Skin of body (tissue), 2 donors: ENCODE measurements around the gene WDR45B. TPM values are rescaled to one million over a fixed set of nuclear protein-coding genes. Genes with fewer than 3 reads are reported as not detected.
A peak's percentile ranks its signal among the peaks of the same experiment; 100 is the strongest.

ENCODE experiments used
- DNase-seq: peaks from one replicate; lab custom pipeline; 2025; lab: John Stamatoyannopoulos, UW
- total RNA-seq: library from RNA; depleted of rRNA; stranded (reverse); fragments of >200 nt; gene quantifications from one replicate; pipeline ENCODE4 v1.2.3, GENCODE V29; 2014

WDR45B gene
- 54.9 TPM for total RNA-seq

DNA sequence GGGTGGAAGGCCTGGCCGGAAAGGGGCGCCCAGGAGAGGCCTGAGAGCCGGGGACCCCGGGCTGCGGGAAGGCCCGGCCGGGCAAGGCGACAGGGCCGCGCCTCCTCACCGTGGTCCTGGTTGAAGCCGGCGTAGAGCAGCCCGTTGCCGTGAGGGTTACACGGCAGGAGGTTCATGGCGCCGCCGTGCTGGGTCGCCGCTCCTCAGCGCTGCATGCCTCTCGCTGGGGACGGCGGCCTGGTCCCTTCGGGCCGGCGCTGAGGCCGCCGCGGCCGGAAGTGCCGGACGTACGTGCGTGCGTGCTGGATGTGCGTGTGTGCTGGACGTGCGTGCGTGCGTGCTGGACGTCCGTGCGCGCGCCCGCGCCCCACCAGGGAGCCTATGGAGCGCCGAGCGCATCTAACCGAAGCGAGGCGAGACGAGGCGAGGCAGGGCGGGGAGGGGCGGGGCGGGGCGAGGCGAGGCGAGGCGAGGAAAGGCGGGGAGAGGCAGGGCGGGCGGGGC, at the start of gene WDR45B:
TSS of gene WDR45B (minus strand) at position 280 of the 504 bp plus-strand sequence. CDS start at position 176, 104 bp downstream.
- peak; percentile 86 for DNase-seq

DNA sequence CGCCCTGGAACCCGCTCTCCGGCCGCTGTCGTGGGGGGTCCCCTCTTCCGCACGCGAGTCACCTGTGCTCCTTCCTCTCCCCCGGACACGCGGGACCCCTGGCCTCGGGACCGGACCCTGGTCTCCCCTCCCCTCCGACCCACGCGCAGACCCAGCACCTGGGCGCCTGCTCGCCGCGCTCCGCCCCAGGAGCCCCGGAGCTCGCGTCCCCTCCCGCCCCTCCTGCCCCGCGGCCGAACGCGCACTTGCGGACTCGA, 49.5 kb upstream of the WDR45B start:
- DNase-seq: no peak

GRCh38 chr17:82696916-82697807, 48.9 kb upstream of the WDR45B start:
- DNase-seq: no peak

- no peak for DNase-seq
These were observed 48.0 kb upstream of the WDR45B start for GRCh38 chr17:82696259-82696658.

GRCh38 chr17:82694647-82695046, 46.4 kb upstream of the WDR45B start:
- DNase-seq: no peak

GRCh38 chr17:82693168-82693867, 45.1 kb upstream of the WDR45B start:
- no peak for DNase-seq

DNA sequence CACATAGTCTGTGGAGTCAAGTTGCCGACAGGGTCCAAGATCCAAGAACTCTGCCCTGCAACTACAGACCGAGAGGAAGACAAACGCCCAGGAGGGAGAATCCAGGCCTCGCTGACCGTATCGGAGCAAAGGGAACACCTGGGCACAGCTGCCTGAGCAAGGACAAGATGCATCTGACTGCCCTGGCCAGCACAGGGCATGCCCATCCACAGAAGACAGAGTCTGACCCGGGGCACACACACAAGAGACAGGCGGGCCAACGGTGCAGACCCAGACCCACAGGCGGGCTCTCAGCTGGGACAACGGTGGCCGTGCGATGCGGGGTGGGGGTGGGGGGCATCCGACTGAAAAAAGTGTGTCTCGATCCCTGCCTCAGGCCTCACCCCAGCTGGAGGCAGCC, 44.0 kb upstream of the WDR45B start:
- no peak for DNase-seq

DNA sequence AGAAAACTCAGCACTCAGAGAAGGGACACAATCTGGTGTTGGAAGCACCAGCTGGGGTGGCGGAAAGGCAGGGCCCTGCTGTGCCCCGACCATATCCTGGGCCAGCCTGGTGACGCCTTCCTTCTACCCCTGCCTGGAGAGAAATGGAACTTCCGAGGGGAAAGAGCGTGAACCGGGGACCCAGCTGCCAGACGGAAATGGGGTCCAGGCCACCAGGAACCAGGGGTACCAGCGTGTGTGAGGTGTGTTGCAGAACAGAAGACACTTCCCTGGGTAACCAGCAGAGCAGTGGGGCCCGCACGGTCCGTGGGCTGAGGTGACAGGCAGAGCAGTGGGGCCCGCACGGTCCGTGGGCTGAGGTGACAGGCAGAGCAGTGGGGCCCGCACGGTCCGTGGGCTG, 43.5 kb upstream of the WDR45B start:
- no peak for DNase-seq

GRCh38 chr17:82690786-82691489, 42.7 kb upstream of the WDR45B start:
- DNase-seq: no peak

- no peak for DNase-seq
These were observed 40.8 kb upstream of the WDR45B start for GRCh38 chr17:82689077-82689476.

- no peak for DNase-seq
These were observed 39.6 kb upstream of the WDR45B start for GRCh38 chr17:82687871-82688270.

DNA sequence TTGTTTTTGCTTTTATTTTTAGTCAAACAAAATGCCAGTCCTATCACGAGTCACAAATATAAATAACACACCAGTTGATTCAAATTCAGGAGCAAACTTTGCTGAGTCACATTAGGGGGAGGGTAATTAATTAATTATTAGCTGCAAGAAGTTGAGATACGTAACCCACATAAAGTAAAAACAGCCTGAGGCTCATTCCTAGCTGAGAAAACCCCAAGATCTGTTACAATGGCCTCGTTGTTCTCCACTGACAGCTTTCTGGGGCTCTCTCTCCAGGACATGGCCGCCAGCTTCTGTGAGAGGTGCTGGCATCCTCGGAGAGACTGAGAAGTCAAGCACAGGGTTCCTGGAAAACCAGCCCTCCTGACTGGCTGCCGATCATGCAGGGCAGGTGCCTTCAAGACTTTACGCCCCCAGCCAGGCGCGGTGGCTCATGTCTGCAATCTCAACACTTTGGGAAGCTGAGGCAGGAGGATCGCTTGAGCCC, 39.2 kb upstream of the WDR45B start:
- no peak for DNase-seq

- DNase-seq: no peak
These were observed 38.4 kb upstream of the WDR45B start for GRCh38 chr17:82686366-82687324.

DNA sequence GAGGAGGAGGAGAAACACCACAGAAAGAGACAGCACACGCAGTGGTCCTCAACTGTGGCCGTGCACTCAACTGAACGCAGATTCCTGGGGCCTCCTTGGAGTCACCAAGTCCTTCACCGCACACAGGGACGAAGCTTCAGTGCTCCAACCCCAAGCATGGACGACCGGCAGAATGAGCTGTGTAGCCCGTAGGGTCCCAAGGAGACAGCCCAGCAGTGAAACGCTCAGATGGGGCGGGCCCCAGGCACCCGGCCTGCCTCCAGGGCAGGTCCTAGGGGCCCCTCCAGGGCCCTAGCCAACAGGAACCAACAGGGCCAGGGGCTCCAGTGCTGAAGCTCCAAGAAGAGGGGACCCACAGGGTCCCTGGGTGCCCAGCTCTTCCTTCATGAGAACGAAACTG, 37.0 kb upstream of the WDR45B start:
- no peak for DNase-seq

DNA sequence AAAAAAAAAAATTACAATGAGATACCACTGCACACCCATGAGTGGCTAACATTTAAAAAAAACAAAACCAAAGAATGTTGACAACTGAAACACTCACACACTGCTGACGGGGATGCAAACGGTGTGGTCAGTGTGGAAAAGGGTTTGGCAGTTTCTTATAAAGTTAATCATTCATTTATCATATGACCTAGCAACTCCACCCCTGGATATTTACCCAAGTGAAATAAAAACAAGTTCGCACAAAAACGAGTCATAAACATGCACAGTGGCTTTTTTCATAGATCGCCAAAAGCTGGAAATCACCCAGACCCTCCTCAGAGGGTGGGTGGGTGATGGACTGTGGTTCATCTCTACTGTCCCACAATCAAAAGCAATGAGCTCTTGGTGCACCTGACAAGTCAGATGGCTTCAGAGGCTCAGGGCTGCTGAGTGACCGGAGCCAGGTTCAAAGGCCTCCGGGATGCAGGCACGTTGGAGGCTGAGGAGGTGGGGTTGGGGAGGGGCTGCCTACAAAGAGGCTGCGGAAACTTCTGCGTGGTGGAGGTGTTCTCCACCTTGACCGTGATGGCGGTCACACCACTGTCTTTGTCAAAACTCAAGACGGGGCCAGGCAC, 36.1 kb upstream of the WDR45B start:
- no peak for DNase-seq

GRCh38 chr17:82683534-82683933, 35.3 kb upstream of the WDR45B start:
- no peak for DNase-seq

GRCh38 chr17:82681547-82681946, 33.3 kb upstream of the WDR45B start:
- no peak for DNase-seq

DNA sequence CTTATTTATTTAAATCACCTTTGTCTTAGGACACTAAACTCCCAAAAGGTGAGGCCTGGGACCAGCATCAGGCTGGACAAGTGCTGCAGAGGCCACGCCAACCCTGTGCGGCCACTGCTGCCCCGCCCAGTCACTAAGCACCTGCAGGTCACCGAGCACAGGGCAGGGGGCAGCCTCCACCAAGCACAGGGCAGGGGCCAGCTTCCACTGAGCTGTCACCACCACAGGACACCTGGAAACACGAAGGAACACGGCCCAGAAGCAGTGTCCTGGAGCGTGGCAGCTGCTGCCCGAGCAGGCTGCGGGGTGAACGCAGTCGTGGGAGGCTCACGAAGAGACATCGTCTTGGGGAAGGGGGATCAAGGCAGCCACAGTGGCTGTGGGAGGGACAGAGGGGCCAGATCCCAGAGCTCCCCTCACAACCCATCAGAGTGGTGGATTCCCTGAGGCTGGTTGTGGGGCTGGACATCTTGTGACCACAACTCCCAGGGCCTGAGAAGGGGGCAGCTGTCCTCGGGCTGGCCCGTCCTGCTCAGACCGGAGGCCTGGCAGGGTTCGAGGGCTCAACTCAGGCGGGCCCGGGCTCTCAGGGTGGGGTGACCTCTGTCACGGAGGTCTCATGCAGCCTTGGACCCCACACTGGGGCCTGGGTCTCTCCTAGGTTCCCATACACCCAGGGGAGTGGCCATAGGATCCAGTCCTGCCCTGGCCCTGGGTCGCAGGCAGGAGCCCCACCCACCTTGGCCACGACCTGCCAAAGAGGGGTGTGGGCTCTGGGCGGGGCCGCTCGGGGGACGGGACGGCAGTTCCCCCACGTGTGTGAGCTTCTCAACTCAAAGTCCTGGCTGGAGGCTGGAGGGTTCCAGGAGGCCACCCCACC, 31.6 kb upstream of the WDR45B start:
- no peak for DNase-seq

GRCh38 chr17:82678265-82678891, 30.1 kb upstream of the WDR45B start:
- DNase-seq: no peak
